K562 (cell line): ENCODE data around the gene HSD17B12. TPM values are rescaled to one million over a fixed set of nuclear protein-coding genes. Genes with fewer than 3 reads are reported as not detected.
A peak's percentile ranks its signal among the peaks of the same experiment; 100 is the strongest.

ENCODE experiments used
- ATAC-seq: fragments of 200-7000 bp; cut with Tn5 transposase; 3 replicates; pipeline ENCODE4 v1.9.1; 2020; ENCODE audit warnings: moderate library complexity
- BruUV-seq: library from RNA; stranded (reverse); fragments of 400-500 nt; replicated peaks from 2 replicates; lab custom pipeline; 2021; lab: Mats Ljungman, UMichigan
- CTCF ChIA-PET: fragments of 300-600 bp; formaldehyde crosslinking; extraction: SDS; loops from one replicate; lab custom pipeline; 2021; ENCODE audit warnings: low intra/inter-chr PET ratio; lab: Yijun Ruan, JAX
- POLR2A ChIA-PET: fragments of 300-600, 350-650 bp; sonication (Branson Sonifier 250); formaldehyde crosslinking; extraction: SDS; loops from one replicate; lab custom pipeline; 2021; ENCODE audit warnings: antibody characterized with exemption, inconsistent platforms; lab: Yijun Ruan, JAX
- DNase-seq, 4 experiments: peaks; one replicate each; pipeline versions ENCODE4 v3.0.0 to v3.0.0-alpha.2; 2011 to 2018; ENCODE audit warnings: low spot score in 3 of 4, mixed read lengths in 3 of 4; ENCODE audit errors: extremely low read depth in 1 of 4
- FAIRE-seq: peaks from 2 replicates; lab custom pipeline; 2011; peaks lifted over from hg19 to GRCh38; lab: Jason Lieb, UNC
- H2AFZ ChIP-seq: 2 replicates; pipeline ENCODE4 v1.6.0; 2011; ENCODE audit warnings: low read depth, low read length, control low read depth, inconsistent platforms
- H3K27ac ChIP-seq: fragments of 200-600 bp; 3 replicates; pipeline ENCODE4 v1.8.0; 2011; ENCODE audit warnings: low read depth, mild to moderate bottlenecking, control low read depth, inconsistent platforms, low read length, moderate library complexity, mixed read lengths; ENCODE audit errors: extremely low read depth
- H3K27me3 ChIP-seq, 2 experiments: fragments of 300-600 bp in 1 of 2; 2 replicates in 1 of 2; 3 replicates in 1 of 2; pipeline versions ENCODE4 v1.6.0 to v1.8.0; 2011; ENCODE audit warnings: inconsistent platforms in 2 of 2, low read length in 2 of 2, mild to moderate bottlenecking in 1 of 2, mixed read lengths in 1 of 2, moderate library complexity in 1 of 2; ENCODE audit not compliant: control insufficient read depth in 2 of 2, insufficient read depth in 2 of 2
- H3K36me3 ChIP-seq: fragments of 300-600 bp; 3 replicates; pipeline ENCODE4 v1.8.0; 2011; ENCODE audit warnings: mild to moderate bottlenecking, low read length, inconsistent platforms; ENCODE audit not compliant: control insufficient read depth, insufficient read depth
- H3K4me1 ChIP-seq, 2 experiments: fragments of 200-600 bp in 1 of 2; replicated peaks in 1 of 2; 2 replicates in 1 of 2; 3 replicates in 1 of 2; pipeline versions ENCODE4 v1.5.1 to v1.8.0; 2011; ENCODE audit warnings: inconsistent platforms in 2 of 2, low read length in 2 of 2, mild to moderate bottlenecking in 1 of 2, mixed read lengths in 1 of 2, moderate library complexity in 1 of 2; ENCODE audit not compliant: control insufficient read depth in 2 of 2, insufficient read depth in 2 of 2
- H3K4me2 ChIP-seq: 2 replicates; pipeline ENCODE4 v1.6.1; 2011; ENCODE audit warnings: low read length, control low read depth, inconsistent platforms, mixed read lengths; ENCODE audit not compliant: insufficient read depth
- H3K4me3 ChIP-seq: fragments of 200-600 bp; sonication (generic), shearing (Covaris generic); 2 replicates; pipeline ENCODE4 v1.5.1; 2016; ENCODE audit warnings: control low read depth, inconsistent platforms
- H3K79me2 ChIP-seq: fragments of 200-600 bp; 3 replicates; pipeline ENCODE4 v1.8.0; 2011; ENCODE audit warnings: low read length, inconsistent platforms; ENCODE audit not compliant: control insufficient read depth, insufficient read depth
- H3K9ac ChIP-seq, 2 experiments: 2 replicates each; pipeline versions ENCODE4 v1.6.0 to v1.6.1; 2011; ENCODE audit warnings: low read depth in 2 of 2, low read length in 2 of 2, control low read depth in 1 of 2, inconsistent platforms in 1 of 2, mild to moderate bottlenecking in 1 of 2, mixed read lengths in 1 of 2; ENCODE audit not compliant: insufficient read depth in 1 of 2
- H3K9me1 ChIP-seq: one replicate; pipeline ENCODE4 v1.6.0; 2011; ENCODE audit warnings: inconsistent platforms, mild to moderate bottlenecking, low read length, moderate library complexity; ENCODE audit not compliant: control insufficient read depth, insufficient read depth
- H3K9me3 ChIP-seq: replicated peaks from 2 replicates; pipeline ENCODE4 v1.5.1; 2011; ENCODE audit warnings: low read depth, low read length, inconsistent platforms; ENCODE audit not compliant: control insufficient read depth, insufficient read depth
- H4K20me1 ChIP-seq: replicated peaks from 2 replicates; pipeline ENCODE4 v1.6.1; 2011; ENCODE audit warnings: low read length, inconsistent platforms, mixed read lengths; ENCODE audit not compliant: control insufficient read depth, insufficient read depth
- BCOR ChIP-seq: fragments of 450-650 bp; IDR thresholded peaks from 2 replicates; pipeline ENCODE4 v1.6.1; 2016
- CEBPB ChIP-seq: fragments of 450-650 bp; IDR thresholded peaks from 2 replicates; pipeline ENCODE4 v1.6.1; 2016; ENCODE audit warnings: missing genetic modification characterization, missing compliant biosample characterization
- CEBPG ChIP-seq, 3 experiments: fragments of 200-800 bp in 1 of 3; sonication (Bioruptor generic) in 1 of 3; sonication (generic) in 1 of 3; formaldehyde crosslinking in 1 of 3; IDR thresholded peaks in 2 of 3; conservative IDR thresholded peaks in 1 of 3; 2 replicates each; pipeline versions ENCODE4 v1.6.1 to v1.8.0; 2016 to 2022; ENCODE audit warnings: missing compliant biosample characterization in 2 of 3, missing genetic modification characterization in 2 of 3, mild to moderate bottlenecking in 1 of 3, missing genetic modification reagents in 1 of 3
- ERF ChIP-seq: fragments of 450-650 bp; formaldehyde crosslinking; IDR thresholded peaks from 2 replicates; pipeline ENCODE4 v1.4.0; 2020; ENCODE audit warnings: mild to moderate bottlenecking, mixed read lengths
- MECOM ChIP-seq: fragments of 250-450 bp; sonication (Bioruptor Pico); IDR thresholded peaks from 2 replicates; pipeline ENCODE4 v1.8.0; 2022; ENCODE audit warnings: inconsistent platforms
- MEF2A ChIP-seq: IDR thresholded peaks from 2 replicates; pipeline ENCODE4 v1.6.1; 2011; ENCODE audit warnings: low read depth, mild to moderate bottlenecking, low read length, moderate library complexity; ENCODE audit not compliant: control insufficient read depth
- MEF2D ChIP-seq: conservative IDR thresholded peaks from 2 replicates; pipeline ENCODE4 v1.6.1; 2016; ENCODE audit warnings: low read depth, missing genetic modification characterization, missing compliant biosample characterization
- MXI1 ChIP-seq: IDR thresholded peaks from 2 replicates; pipeline ENCODE4 v1.6.1; 2011; ENCODE audit warnings: low read depth, mild to moderate bottlenecking, improper control_type of control experiment, low read length
- NR4A1 ChIP-seq, 2 experiments: fragments of 250-450 bp in 1 of 2; fragments of 450-650 bp in 1 of 2; sonication (Bioruptor Pico) in 1 of 2; IDR thresholded peaks; 2 replicates each; pipeline versions ENCODE4 v1.4.0 to v1.6.1; 2016 to 2020; ENCODE audit warnings: mild to moderate bottlenecking in 2 of 2, missing compliant biosample characterization in 1 of 2, missing genetic modification characterization in 1 of 2, moderate library complexity in 1 of 2
- NRF1 ChIP-seq, 2 experiments: fragments of 450-650 bp; IDR thresholded peaks in 1 of 2; conservative IDR thresholded peaks in 1 of 2; 2 replicates each; pipeline ENCODE4 v1.6.1; 2014; ENCODE audit warnings: mild to moderate bottlenecking in 2 of 2
- PHTF2 ChIP-seq: fragments of 250-450 bp; sonication (Bioruptor Pico); IDR thresholded peaks from 2 replicates; pipeline ENCODE4 v1.5.0; 2021; ENCODE audit warnings: mild to moderate bottlenecking
- PURB ChIP-seq: sonication (generic); formaldehyde crosslinking; IDR thresholded peaks from 2 replicates; pipeline ENCODE4 v1.9.0; 2021; ENCODE audit warnings: low read depth, mild to moderate bottlenecking, missing genetic modification reagents
- SPI1 ChIP-seq: IDR thresholded peaks from 2 replicates; pipeline ENCODE4 v1.6.1; 2011; ENCODE audit warnings: low read depth, low read length, control low read depth, borderline replicate concordance
- STAG1 ChIP-seq: sonication (generic); formaldehyde crosslinking; IDR thresholded peaks from 2 replicates; pipeline ENCODE4 v1.5.0; 2020; ENCODE audit warnings: missing genetic modification reagents, borderline replicate concordance
- ZNF696 ChIP-seq: fragments of 250-450 bp; sonication (Bioruptor Pico); conservative IDR thresholded peaks from 2 replicates; pipeline ENCODE4 v1.4.0; 2020; ENCODE audit warnings: mild to moderate bottlenecking, moderate library complexity
- ZNF707 ChIP-seq: fragments of 250-450 bp; sonication (Bioruptor Pico); conservative IDR thresholded peaks from 2 replicates; pipeline ENCODE4 v1.8.0; 2022; ENCODE audit warnings: inconsistent platforms, mild to moderate bottlenecking, moderate library complexity
- WGBS: fragments of 100-300 bp; shearing (Covaris generic); methylation state at CpG from one replicate; pipeline ENCODE4 v1.1.6; 2016; ENCODE audit warnings: low coverage, mixed read lengths; ENCODE audit not compliant: insufficient coverage; ENCODE audit errors: missing lambda C conversion rate; 5-methylcytosine and 5-hydroxymethylcytosine counted together
- in situ Hi-C: fragments of 300-500 bp; cut with MboI; formaldehyde crosslinking; loops from 4 replicates; pipeline ENCODE4 v1.15.0; 2018; ENCODE audit warnings: inconsistent platforms, mixed read lengths
- intact Hi-C: fragments of 100-400 bp; cut with micrococcal nuclease; formaldehyde crosslinking; loops from 2 replicates; pipeline ENCODE4 v1.14.2; 2022
- polyA plus RNA-seq, 8 experiments: library from polyadenylated mRNA; depleted of rRNA in 4 of 8; stranded (reverse) in 5 of 8; unstranded in 3 of 8; fragments of >200 nt; fragmentation: Nextera tagmentation in 2 of 8; fragmentation: Illumina TruSeq in 1 of 8; extraction: Ambion mirVana in 2 of 8; extraction: Trizol in 1 of 8; gene quantifications; 2 replicates each; pipeline versions ENCODE4 v1.2.1 to v1.2.3, GENCODE V29; 2011 to 2014; ENCODE audit warnings: inconsistent platforms in 1 of 8, missing spikeins in 1 of 8
- total RNA-seq, 7 experiments: library from RNA; depleted of rRNA in 6 of 7; stranded (reverse); fragments of >200 nt in 6 of 7; fragmentation: Illumina TruSeq in 2 of 7; extraction: Trizol in 2 of 7; gene quantifications; 2 replicates each; pipeline versions ENCODE4 v1.2.1 to v1.2.3, GENCODE V29; 2011 to 2021; ENCODE audit warnings: low replicate concordance in 1 of 7
- TF ChIP-seq, protein P1 (sequence below): sonication (generic); formaldehyde crosslinking; IDR thresholded peaks from 2 replicates; pipeline ENCODE4 v1.9.0; 2022; ENCODE audit warnings: mild to moderate bottlenecking, missing genetic modification reagents
- TF ChIP-seq, protein P2 (sequence below), 2 experiments: fragments of 450-650 bp in 1 of 2; sonication (generic) in 1 of 2; formaldehyde crosslinking in 1 of 2; IDR thresholded peaks in 1 of 2; conservative IDR thresholded peaks in 1 of 2; 2 replicates each; pipeline versions ENCODE4 v1.6.1 to v1.8.1; 2016 to 2023; ENCODE audit warnings: mild to moderate bottlenecking in 2 of 2, moderate library complexity in 2 of 2, inconsistent platforms in 1 of 2, missing genetic modification reagents in 1 of 2

Gene HSD17B12
- total and polyA plus RNA-seq, 9 of the 15 experiments (the other 6 are each of a cell fraction or from before 2014, with no cell fraction given), result 9.1 to 34.5 (median 23.3) TPM

DNA sequence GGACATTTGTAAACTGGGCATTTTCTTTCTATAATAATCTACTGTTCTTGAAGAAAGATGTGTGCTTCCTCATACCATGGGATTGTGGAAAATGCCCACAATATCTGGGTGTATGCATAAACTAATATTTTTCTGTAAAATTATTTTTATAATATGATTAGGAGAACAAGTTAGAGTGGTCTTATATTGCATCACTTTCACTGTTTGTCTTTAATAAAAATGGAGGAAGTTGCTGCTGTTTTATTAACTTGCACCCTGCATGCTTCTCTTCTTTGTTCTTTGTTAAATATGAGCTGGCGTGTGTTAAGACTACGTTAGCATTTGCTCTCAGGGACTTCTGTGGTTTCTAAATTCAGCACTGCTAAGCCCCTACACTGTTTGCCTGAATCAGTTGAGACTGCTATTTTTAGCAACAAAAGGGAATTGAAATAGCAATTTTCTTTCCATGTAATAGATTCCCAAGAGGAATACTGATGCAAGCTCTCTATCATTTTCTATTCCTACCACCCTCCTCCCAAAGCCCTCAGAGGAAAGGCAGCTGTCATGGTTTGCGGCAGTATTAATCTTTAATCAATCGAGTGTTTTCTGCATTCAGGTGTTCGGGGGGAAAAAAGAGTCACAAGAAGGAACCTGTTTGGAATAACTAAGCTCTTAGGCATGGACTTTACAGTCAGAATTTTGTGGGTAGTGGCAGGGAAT lies 56.1 kb downstream of the HSD17B12 start:
- Histone ChIP-seq H4K20me1 (no peaks in the 10 kb centered on the region), H3K27ac (peak overlapping the region; percentile 22; the same call in 1 of the 3 replicates), H3K4me2 (no peak overlapping the region), H3K27me3 (no peaks in the 10 kb centered on the region), H3K36me3 (peaks cover 5% of the 10 kb centered on the region; the same call in 1 of the 3 replicates), H2AFZ (peak overlapping the region; percentile 74), H3K4me3 (no peak overlapping the region), H3K4me1 (peaks cover 4 to 48% of the 10 kb centered on the region in 2 experiments; a peak in 4 of 5 replicates), H3K9me1 (no peaks in the 10 kb centered on the region), H3K9ac (peak overlapping the region in 1 of 2 experiments; percentile 13; a peak in 1 of 4 replicates), H3K79me2 (peaks cover 16% of the 10 kb centered on the region; the same call in 1 of the 3 replicates), H3K9me3 (no peaks in the 10 kb centered on the region)
- CTCF ChIA-PET, result interaction anchor here (0.5 kb wide), 1 partner anchor 156 kb away, joined by 4 read pairs; no protein-coding TSS in a partner anchor
- intact Hi-C loops (no loop called here), in situ Hi-C loops (no loop called here)
- TF ChIP-seq CEBPG (CRISPR knock-in tag; IDR thresholded peaks at IDR 0.05) (no peak), CEBPG (tag; conservative IDR thresholded peaks at IDR 0.05 in 1 of 2, IDR thresholded peaks at IDR 0.05 in 1 of 2) (peak; percentile 41 to 63), MEF2D (tag) (peak; percentile 60; the same call in 1 of the 2 replicates), CEBPB (tag) (peak; percentile 51; the same call in 1 of the 2 replicates), MEF2A (peak; percentile 70; the same call in 1 of the 2 replicates), ZNF707 (CRISPR knock-in tag) (no peak), STAG1 (CRISPR knock-in tag) (no peak), PHTF2 (no peak), MECOM (CRISPR knock-in tag) (no peak), BCOR (no peak), NR4A1 (CRISPR knock-in tag; IDR thresholded peaks at IDR 0.05) (no peak), NR4A1 (tag; IDR thresholded peaks at IDR 0.05) (no peak), PURB (CRISPR knock-in tag) (no peak), ZNF696 (no peak), SPI1 (no peak), MXI1 (no peak), ERF (CRISPR knock-in tag) (no peak), NRF1 (conservative IDR thresholded peaks at IDR 0.05 in 1 of 2, IDR thresholded peaks at IDR 0.05 in 1 of 2) (no peak)
- TF ChIP-seq, protein P1, sequence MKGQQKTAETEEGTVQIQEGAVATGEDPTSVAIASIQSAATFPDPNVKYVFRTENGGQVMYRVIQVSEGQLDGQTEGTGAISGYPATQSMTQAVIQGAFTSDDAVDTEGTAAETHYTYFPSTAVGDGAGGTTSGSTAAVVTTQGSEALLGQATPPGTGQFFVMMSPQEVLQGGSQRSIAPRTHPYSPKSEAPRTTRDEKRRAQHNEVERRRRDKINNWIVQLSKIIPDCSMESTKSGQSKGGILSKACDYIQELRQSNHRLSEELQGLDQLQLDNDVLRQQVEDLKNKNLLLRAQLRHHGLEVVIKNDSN (CRISPR knock-in tag), result no peak
- TF ChIP-seq, protein P2, sequence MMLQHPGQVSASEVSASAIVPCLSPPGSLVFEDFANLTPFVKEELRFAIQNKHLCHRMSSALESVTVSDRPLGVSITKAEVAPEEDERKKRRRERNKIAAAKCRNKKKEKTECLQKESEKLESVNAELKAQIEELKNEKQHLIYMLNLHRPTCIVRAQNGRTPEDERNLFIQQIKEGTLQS (IDR thresholded peaks at IDR 0.05), result peak; percentile 59
- TF ChIP-seq, protein P2 (CRISPR knock-in tag; conservative IDR thresholded peaks at IDR 0.05), result no peak
- BruUV-seq, result no TSS peak
- POLR2A ChIA-PET, result interaction anchor here (1.0 kb wide), 1 partner anchor 10 kb away, joined by 3 read pairs; no protein-coding TSS in a partner anchor
- ATAC-seq (no peak), FAIRE-seq (no peak), DNase-seq (no peak)
- WGBS, result 62% methylated on average over 5 of the region's 5 CpGs
